Neural progenitor cell (in vitro differentiated cells): ENCODE measurements around the gene SCD. TPM values are rescaled to one million over a fixed set of nuclear protein-coding genes. Genes with fewer than 3 reads are reported as not detected.

Experiments used
- DNase-seq: peaks from one replicate; pipeline ENCODE4 v3.0.0-alpha.2; 2016; ENCODE audit warnings: low spot score
- H2AFZ ChIP-seq: fragments of 200-600 bp; sonication (generic); replicated peaks from 2 replicates; pipeline ENCODE4 v1.6.1; 2016; ENCODE audit warnings: antibody characterized with exemption
- H3F3A ChIP-seq: fragments of 200-600 bp; sonication (generic); 2 replicates; pipeline ENCODE4 v1.6.1; 2016; ENCODE audit warnings: antibody characterized with exemption, low read depth
- H3K27ac ChIP-seq: fragments of 200-600 bp; sonication (generic); 2 replicates; pipeline ENCODE4 v1.5.1; 2016; ENCODE audit warnings: mild to moderate bottlenecking
- H3K27me3 ChIP-seq: fragments of 200-600 bp; sonication (generic); 2 replicates; pipeline ENCODE4 v1.6.1; 2016; ENCODE audit warnings: mild to moderate bottlenecking, moderate library complexity
- H3K36me3 ChIP-seq: fragments of 200-600 bp; sonication (generic); 2 replicates; pipeline ENCODE4 v1.5.1; 2016
- H3K4me1 ChIP-seq: fragments of 200-600 bp; sonication (generic); 2 replicates; pipeline ENCODE4 v1.6.1; 2016; ENCODE audit warnings: mixed run types
- H3K4me2 ChIP-seq: fragments of 200-600 bp; sonication (generic); 2 replicates; pipeline ENCODE4 v1.6.1; 2016
- H3K4me3 ChIP-seq: fragments of 200-600 bp; sonication (generic); 2 replicates; pipeline ENCODE4 v1.5.1; 2016
- H3K79me2 ChIP-seq: fragments of 200-600 bp; sonication (generic); 2 replicates; pipeline ENCODE4 v1.6.1; 2016; ENCODE audit warnings: low read depth
- H3K9ac ChIP-seq: fragments of 200-600 bp; sonication (generic); 2 replicates; pipeline ENCODE4 v1.6.1; 2016
- H3K9me3 ChIP-seq: fragments of 200-600 bp; sonication (generic); 2 replicates; pipeline ENCODE4 v1.5.1; 2016; ENCODE audit warnings: low read depth
- H4K20me1 ChIP-seq: fragments of 200-600 bp; sonication (generic); 2 replicates; pipeline ENCODE4 v1.6.1; 2016; ENCODE audit warnings: low read depth
- H3K27ac Mint-ChIP-seq: 3 replicates; pipeline ENCODE4 v1.8.0; 2021; ENCODE audit warnings: mixed read lengths
- H3K27me3 Mint-ChIP-seq: 2 replicates; pipeline ENCODE4 v1.8.0; 2022; ENCODE audit warnings: low read depth, mild to moderate bottlenecking, inconsistent platforms, moderate library complexity, mixed read lengths; ENCODE audit not compliant: insufficient read depth
- H3K36me3 Mint-ChIP-seq: 3 replicates; pipeline ENCODE4 v1.8.0; 2021; ENCODE audit warnings: mixed read lengths
- H3K4me1 Mint-ChIP-seq: 3 replicates; pipeline ENCODE4 v1.8.0; 2021; ENCODE audit warnings: mixed read lengths
- H3K4me3 Mint-ChIP-seq: 3 replicates; pipeline ENCODE4 v1.8.0; 2021; ENCODE audit warnings: mild to moderate bottlenecking, moderate library complexity, mixed read lengths
- H3K9me3 Mint-ChIP-seq: 3 replicates; pipeline ENCODE4 v1.8.0; 2020; ENCODE audit warnings: mixed read lengths
- CTCF ChIP-seq: fragments of 200-600 bp; sonication (generic); IDR thresholded peaks from 2 replicates; pipeline ENCODE4 v1.5.1; 2017; ENCODE audit warnings: antibody characterized with exemption, mild to moderate bottlenecking
- EZH2 ChIP-seq: fragments of 200-600 bp; sonication (generic); IDR thresholded peaks from 2 replicates; pipeline ENCODE4 v1.6.1; 2017; ENCODE audit warnings: antibody characterized with exemption, mild to moderate bottlenecking, moderate library complexity
- EZH2phosphoT487 ChIP-seq: fragments of 200-600 bp; sonication (generic); IDR thresholded peaks from 2 replicates; pipeline ENCODE4 v1.6.1; 2017; ENCODE audit warnings: antibody characterized with exemption
- total RNA-seq: library from RNA; depleted of rRNA; stranded (reverse); fragments of >200 nt; gene quantifications from 2 replicates; pipeline ENCODE4 v1.2.3, GENCODE V29; 2015; ENCODE audit warnings: low replicate concordance

SCD gene
- total RNA-seq, 1 donor from 2014 or later, result 468 TPM

GRCh38 chr10:100355086-100355485, 8.1 kb downstream of the SCD start:
- H3K36me3 Mint-ChIP-seq, result peaks cover 83% of the 10 kb centered on the region
- DNase-seq, result no peak
- H3K27ac ChIP-seq, result no peak overlapping the region
- H3K4me1 ChIP-seq, result peaks cover 27% of the 10 kb centered on the region
- H2AFZ ChIP-seq, result no peak overlapping the region
- H4K20me1 ChIP-seq, result peaks cover 95% of the 10 kb centered on the region
- H3K36me3 ChIP-seq, result peaks cover 39% of the 10 kb centered on the region
- no peaks in the 10 kb centered on the region for H3K9me3 Mint-ChIP-seq
- peaks cover 51% of the 10 kb centered on the region for H3F3A ChIP-seq
- no peak overlapping the region for H3K27ac Mint-ChIP-seq
- no peaks in the 10 kb centered on the region for H3K9me3 ChIP-seq
- H3K4me3 ChIP-seq, result no peak overlapping the region
- peaks cover 95% of the 10 kb centered on the region for H3K79me2 ChIP-seq
- H3K4me2 ChIP-seq, result no peak overlapping the region
- peaks cover 9% of the 10 kb centered on the region for H3K27me3 Mint-ChIP-seq
- H3K27me3 ChIP-seq, result no peaks in the 10 kb centered on the region
- no peak overlapping the region for H3K4me3 Mint-ChIP-seq
- no peak overlapping the region for H3K9ac ChIP-seq
- TF ChIP-seq EZH2 (no peak), CTCF (no peak), EZH2phosphoT487 (no peak)
- peaks cover 53% of the 10 kb centered on the region for H3K4me1 Mint-ChIP-seq

- Histone ChIP-seq H3K4me2 (no peak overlapping the region), H3K36me3 (peaks cover 41% of the 10 kb centered on the region), H3K9me3 (no peaks in the 10 kb centered on the region), H2AFZ (no peak overlapping the region), H3K9ac (no peak overlapping the region), H3K27ac (no peak overlapping the region), H3K4me3 (no peak overlapping the region), H3F3A (peaks cover 58% of the 10 kb centered on the region), H3K79me2 (peaks cover 93% of the 10 kb centered on the region), H3K4me1 (peaks cover 15% of the 10 kb centered on the region), H4K20me1 (peaks cover 94% of the 10 kb centered on the region), H3K27me3 (no peaks in the 10 kb centered on the region)
- H3K36me3 Mint-ChIP-seq, result peaks cover 79% of the 10 kb centered on the region
- no peak overlapping the region for H3K4me3 Mint-ChIP-seq
- no peak overlapping the region for H3K27ac Mint-ChIP-seq
- peaks cover 9% of the 10 kb centered on the region for H3K27me3 Mint-ChIP-seq
- H3K9me3 Mint-ChIP-seq, result no peaks in the 10 kb centered on the region
- TF ChIP-seq EZH2phosphoT487, result no peak
- no peak for TF ChIP-seq CTCF
- TF ChIP-seq EZH2, result no peak
- no peak for DNase-seq
- H3K4me1 Mint-ChIP-seq, result peaks cover 49% of the 10 kb centered on the region
Measured at GRCh38 chr10:100356067-100357017, 9.3 kb downstream of the SCD start.

GRCh38 chr10:100357059-100357858, 10.2 kb downstream of the SCD start:
- Histone ChIP-seq H3K36me3 (peaks cover 36% of the 10 kb centered on the region), H3K4me3 (no peak overlapping the region), H4K20me1 (peaks cover 93% of the 10 kb centered on the region), H3K9me3 (no peaks in the 10 kb centered on the region), H3K4me2 (no peak overlapping the region), H3K27me3 (no peaks in the 10 kb centered on the region), H2AFZ (no peak overlapping the region), H3K27ac (no peak overlapping the region), H3F3A (peaks cover 67% of the 10 kb centered on the region), H3K79me2 (peaks cover 83% of the 10 kb centered on the region), H3K9ac (no peak overlapping the region), H3K4me1 (peaks cover 10% of the 10 kb centered on the region)
- H3K4me3 Mint-ChIP-seq, result no peak overlapping the region
- no peak for DNase-seq
- no peak overlapping the region for H3K27ac Mint-ChIP-seq
- peaks cover 9% of the 10 kb centered on the region for H3K27me3 Mint-ChIP-seq
- H3K9me3 Mint-ChIP-seq, result no peaks in the 10 kb centered on the region
- no peak for TF ChIP-seq EZH2phosphoT487
- TF ChIP-seq CTCF, result no peak
- TF ChIP-seq EZH2, result no peak
- H3K36me3 Mint-ChIP-seq, result peaks cover 76% of the 10 kb centered on the region
- H3K4me1 Mint-ChIP-seq, result peaks cover 41% of the 10 kb centered on the region
